Stimulated activated CD4-positive, alpha-beta T cell treated with anti-CD3 and anti-CD28 coated beads, Interleukin-12 subunit alpha, Interleukin-12 subunit beta, amount 100 ng/mL, for 24 hours (primary cell): ENCODE results near the gene CELF2.

ENCODE experiments used
- DNase-seq, 2 experiments: peaks; one replicate each; pipeline ENCODE4 v3.0.0-alpha.2; 2020; ENCODE audit warnings: low read depth in 2 of 2

Gene CELF2

GRCh38 chr10:11325817-11326216 is 308.1 kb downstream of the CELF2 start:
- no peak for DNase-seq

DNA sequence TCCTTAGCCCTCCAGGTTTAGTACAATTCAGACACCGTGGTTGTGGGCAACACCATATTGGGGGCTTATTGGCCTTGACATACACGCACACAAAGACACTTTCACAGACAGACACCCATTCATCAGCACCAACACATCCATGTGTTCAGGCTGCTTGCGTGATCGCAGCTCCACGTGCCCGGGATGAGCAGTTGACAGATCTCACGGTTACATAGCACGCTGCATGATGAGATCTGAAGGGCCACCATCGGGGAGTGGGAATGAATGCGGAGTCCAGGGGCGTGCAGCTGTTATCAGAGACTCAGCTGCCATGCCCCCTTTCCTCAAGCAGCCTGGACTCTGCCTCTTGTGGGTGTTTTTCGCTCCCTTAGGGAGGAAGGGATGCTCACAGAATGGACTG is 308.6 kb downstream of the CELF2 start:
- no peak for DNase-seq

GRCh38 chr10:11326913-11327616 is 309.4 kb downstream of the CELF2 start:
- DNase-seq: no peak

- DNase-seq: no peak
Observed at GRCh38 chr10:11328264-11329061, 310.8 kb downstream of the CELF2 start.

DNA sequence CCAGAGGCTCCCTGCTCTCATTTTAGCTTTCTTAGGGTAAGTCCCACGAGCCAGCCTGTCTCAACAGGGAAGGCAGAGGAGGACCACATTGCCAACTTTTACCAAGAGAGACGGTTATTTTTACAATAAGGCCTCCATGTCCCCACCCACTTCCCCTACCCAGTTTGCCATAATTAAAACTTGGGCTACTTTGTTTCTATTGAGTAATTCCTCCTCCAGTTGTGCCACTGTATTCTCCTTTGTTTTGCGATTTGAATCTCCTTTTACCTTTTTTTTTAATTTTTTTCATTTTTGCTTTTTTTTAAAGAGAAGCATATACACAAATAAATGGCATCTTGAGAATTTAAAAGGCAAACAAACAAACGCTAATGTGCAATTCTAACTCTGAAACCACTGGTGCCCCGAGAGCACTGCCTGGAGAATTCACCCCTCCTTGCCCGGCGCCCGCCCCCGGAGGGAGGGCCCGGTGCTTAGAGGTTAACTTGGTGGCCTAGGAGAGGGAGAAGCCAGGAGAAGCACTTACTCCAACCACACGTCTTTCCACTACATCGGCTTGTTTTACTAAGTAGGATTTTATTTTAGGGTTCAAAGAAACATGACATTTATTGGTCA is 311.5 kb downstream of the CELF2 start:
- no peak for DNase-seq

GRCh38 chr10:11330383-11331045 is 312.8 kb downstream of the CELF2 start:
- no peak for DNase-seq

GRCh38 chr10:11331046-11331577 is 313.4 kb downstream of the CELF2 start:
- no peak for DNase-seq

GRCh38 chr10:11331726-11332125 is 314.1 kb downstream of the CELF2 start:
- no peak for DNase-seq

GRCh38 chr10:11332846-11333245 is 315.2 kb downstream of the CELF2 start:
- no peak for DNase-seq

- no peak for DNase-seq
Observed at GRCh38 chr10:11334436-11334835, 316.8 kb downstream of the CELF2 start.

DNA sequence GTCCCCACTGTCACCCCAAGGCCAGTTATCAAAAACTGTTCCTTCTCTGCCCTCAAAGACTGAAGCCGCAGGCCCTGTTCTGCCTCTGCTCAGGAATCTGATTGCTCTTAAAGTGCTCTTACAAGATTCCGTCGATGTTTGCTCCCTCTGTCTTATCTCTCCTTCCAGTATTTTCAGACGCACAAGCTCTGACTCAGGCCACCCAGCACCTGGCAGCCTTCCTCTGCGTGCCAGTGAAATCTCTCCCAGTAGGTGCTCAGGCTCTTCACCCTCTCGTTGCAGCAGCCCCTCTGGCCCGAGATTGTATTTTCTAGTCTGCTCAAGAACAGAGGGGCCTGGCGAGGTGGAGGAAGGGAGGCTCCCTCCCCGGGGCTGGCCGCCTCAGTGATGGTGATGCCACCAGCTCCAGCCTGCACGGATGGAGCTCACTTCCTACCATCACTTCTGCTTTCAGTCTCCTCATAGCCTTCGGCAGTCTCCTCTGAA is 317.5 kb downstream of the CELF2 start:
- no peak for DNase-seq

GRCh38 chr10:11335881-11336430 is 318.3 kb downstream of the CELF2 start:
- DNase-seq: no peak

GRCh38 chr10:11336722-11337162 is 319.1 kb downstream of the CELF2 start:
- no peak for DNase-seq

GRCh38 chr10:11337516-11337915 is 319.8 kb downstream of the CELF2 start:
- no peak for DNase-seq

DNA sequence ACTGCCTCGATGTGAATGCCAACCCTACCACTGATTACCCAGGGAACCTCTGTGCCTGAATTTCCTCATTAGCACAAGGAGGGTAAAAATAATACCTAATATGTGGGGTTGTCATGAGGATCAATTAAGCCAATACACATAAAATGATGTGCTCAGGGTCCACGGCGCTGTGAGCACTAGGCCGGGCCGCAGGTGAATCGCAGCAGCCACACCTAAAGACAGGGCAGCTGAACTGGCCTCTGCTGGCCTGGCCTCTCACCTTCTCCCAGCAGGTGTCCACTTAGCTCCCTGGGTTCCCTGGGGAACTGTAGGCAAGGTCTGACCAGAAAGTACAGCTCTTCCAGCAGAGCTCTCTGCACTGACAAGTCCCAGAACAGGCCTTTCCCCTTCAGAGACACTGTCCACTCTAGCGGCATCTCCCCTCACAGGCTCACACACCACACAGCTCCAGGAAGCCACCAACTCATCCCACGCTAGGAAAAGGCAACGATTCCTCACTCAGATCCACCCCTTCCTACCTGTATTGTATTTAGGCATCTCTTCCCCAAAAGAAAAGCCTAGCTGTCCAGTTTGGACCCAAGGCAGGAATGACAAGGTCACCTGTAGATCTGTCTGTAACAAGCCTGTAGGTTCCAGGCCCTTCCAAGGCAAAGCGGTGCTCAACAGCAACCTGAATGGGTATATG is 320.6 kb downstream of the CELF2 start:
- DNase-seq: no peak

DNA sequence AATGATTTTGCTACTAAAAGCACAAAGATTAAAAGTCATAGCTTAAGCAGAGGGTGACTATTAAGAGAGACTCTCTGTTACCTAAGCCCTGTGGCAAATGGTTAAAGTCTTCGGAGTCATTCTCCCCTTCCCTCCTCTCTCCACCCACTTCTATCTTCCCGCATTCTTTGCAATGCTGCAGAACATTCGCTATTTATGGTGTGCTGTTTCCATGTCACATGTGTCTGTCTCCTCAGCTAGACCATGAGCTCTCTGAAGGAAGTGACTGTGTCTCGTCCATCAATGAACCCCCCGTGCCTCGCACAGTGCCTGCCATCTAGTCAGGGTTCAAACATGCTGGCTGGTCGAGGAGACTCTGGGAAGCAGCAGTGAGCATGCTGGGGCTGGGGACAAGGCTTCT is 321.3 kb downstream of the CELF2 start:
- DNase-seq: no peak

DNA sequence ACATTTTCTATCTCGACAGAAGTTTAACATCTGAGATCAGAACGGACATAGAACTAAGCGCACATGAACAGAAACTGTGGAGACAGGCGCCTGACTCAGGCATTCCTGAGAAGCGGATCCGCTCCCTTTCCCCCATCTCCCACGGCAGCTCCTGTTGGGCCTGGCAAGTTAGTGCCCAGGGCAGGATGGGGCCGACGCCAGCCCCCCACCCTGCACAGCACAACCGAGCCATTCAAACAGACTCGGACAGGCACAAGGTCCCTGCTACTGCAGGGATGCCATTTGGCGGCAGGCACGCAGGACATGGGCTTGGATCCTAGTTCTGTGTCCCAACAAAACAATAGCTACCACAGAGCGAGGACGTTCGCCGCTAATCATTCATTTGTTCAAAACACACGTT is 322.0 kb downstream of the CELF2 start:
- DNase-seq: no peak

DNA sequence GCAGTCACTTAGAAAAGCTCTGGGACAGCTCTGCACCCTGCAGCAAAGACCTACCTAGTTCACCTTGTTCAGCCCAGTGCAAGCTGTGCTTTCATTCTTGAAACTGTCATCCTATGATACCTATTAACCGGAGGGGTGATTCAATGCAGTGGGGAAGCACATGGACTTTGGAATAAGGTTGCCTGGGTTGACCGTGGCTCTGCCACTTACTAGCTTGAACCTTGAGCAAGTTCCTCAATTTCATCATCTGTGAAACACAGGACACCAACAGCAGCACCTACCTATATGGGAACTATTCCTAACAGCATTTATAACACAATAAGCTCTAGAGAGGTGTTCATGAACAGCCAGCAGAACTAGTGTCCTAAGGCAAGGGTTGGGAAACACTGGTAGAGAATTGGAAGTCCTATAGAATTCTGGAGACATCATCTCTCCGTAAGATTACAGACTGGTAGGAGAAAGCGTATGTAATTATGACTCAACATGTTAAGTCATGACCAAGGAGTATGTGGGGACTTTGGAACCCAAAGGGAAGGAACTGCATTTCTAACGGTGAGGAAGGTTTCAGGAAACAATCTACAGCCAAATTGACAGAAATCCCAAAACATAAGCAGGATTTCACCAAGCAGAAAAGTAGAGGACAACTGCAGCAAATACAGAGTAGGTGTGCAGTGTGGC is 323.8 kb downstream of the CELF2 start:
- DNase-seq: no peak

- DNase-seq: no peak
Observed at GRCh38 chr10:11344081-11344480, 326.4 kb downstream of the CELF2 start.

DNA sequence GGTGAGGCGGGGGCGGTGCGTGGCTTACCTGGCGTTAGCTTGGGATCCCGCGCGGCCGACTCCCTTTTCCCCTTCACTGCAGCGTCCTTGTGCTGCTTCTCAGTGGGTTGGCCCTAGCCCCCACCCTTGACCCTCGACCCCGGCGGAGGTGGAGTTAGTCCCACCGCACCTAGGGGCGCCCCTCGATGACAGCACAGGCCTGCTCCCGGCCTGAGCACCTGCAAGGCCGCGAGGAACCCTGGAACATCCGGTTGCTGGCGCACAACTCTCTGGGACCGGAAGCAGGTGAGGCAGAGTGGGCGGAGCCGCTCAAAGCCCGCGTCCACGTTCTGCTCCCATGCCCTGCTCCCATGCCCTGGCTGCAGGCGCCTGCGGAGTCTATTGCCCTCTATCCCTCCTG is 326.9 kb downstream of the CELF2 start:
- no peak for DNase-seq
